Tibial nerve (tissue), 4 donors: ENCODE results near the gene NCDN.

Experiments used
- EP300 ChIP-seq, 2 donors: sonication (generic); formaldehyde crosslinking; IDR thresholded peaks; one replicate each; pipeline ENCODE4 v1.6.1; 2017; ENCODE audit warnings: antibody characterized with exemption in 2 of 2, mild to moderate bottlenecking in 1 of 2
- POLR2A ChIP-seq, 2 donors: fragments of 450-650 bp; IDR thresholded peaks; one replicate each; pipeline ENCODE4 v1.6.1; 2017; ENCODE audit warnings: antibody characterized with exemption in 2 of 2, mild to moderate bottlenecking in 2 of 2, moderate library complexity in 2 of 2
- TF ChIP-seq, protein P1 (sequence below), 5 experiments: fragments of 200-600 bp in 3 of 5; fragments of 450-650 bp in 2 of 5; sonication (generic) in 3 of 5; IDR thresholded peaks; one replicate each; pipeline ENCODE4 v1.5.1; 2016 to 2019; ENCODE audit warnings: antibody characterized with exemption in 5 of 5, mild to moderate bottlenecking in 3 of 5, moderate library complexity in 2 of 5

DNA sequence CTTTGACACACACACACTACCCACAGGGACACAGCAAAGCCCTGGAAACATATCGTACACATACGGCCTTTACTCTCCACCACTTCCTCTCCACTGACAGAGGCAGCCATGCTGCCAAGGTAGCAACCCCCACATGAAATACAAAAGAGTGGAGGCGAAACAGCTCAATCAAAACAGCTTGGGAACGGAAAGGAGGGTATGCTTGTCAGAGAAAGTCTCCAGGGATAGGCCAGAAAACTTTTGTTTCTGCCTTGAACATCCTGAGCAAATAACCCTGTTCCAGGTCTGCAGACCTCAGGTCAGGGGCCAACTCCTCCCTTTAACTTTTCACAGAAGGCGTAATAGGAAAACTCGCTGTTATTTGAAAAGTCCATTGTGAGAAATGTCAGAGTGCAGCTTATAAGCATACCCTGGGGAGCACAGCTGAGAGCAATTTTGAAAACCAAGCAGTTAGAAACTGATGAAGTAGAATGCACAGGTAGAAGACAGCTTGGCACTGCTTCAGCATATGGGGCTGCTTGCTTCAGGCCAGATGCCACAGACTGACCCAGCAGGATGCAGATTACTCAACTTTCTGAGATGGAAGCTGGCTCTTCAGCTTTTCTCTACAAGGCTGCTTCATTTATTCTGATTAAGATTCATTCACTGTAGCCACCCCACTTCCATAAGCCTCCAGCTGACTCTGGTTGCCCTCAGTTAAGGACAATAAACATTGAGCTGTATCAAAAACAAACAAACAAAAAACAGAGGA is 18.4 kb upstream of the NCDN start:
- TF ChIP-seq, protein P1, sequence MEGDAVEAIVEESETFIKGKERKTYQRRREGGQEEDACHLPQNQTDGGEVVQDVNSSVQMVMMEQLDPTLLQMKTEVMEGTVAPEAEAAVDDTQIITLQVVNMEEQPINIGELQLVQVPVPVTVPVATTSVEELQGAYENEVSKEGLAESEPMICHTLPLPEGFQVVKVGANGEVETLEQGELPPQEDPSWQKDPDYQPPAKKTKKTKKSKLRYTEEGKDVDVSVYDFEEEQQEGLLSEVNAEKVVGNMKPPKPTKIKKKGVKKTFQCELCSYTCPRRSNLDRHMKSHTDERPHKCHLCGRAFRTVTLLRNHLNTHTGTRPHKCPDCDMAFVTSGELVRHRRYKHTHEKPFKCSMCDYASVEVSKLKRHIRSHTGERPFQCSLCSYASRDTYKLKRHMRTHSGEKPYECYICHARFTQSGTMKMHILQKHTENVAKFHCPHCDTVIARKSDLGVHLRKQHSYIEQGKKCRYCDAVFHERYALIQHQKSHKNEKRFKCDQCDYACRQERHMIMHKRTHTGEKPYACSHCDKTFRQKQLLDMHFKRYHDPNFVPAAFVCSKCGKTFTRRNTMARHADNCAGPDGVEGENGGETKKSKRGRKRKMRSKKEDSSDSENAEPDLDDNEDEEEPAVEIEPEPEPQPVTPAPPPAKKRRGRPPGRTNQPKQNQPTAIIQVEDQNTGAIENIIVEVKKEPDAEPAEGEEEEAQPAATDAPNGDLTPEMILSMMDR (IDR thresholded peaks at IDR 0.05) = no peak
- TF ChIP-seq POLR2A (IDR thresholded peaks at IDR 0.05) (no peak), EP300 (IDR thresholded peaks at IDR 0.05) (no peak)
